Kidney glomerular epithelial cell (primary cell): Measurements from ENCODE around the gene SSPN.
A peak's percentile ranks its signal among the peaks of the same experiment; 100 is the strongest.

ENCODE experiments used
- DNase-seq: peaks from one replicate; lab custom pipeline; 2025; lab: John Stamatoyannopoulos, UW

Gene SSPN

GRCh38 chr12:26195250-26195640, at the start of gene SSPN:
Gene SSPN, plus strand, starts transcription at chr12:26195573. Its CDS starts 100 bp downstream, at chr12:26195673.
- peak; percentile 18 for DNase-seq

DNA sequence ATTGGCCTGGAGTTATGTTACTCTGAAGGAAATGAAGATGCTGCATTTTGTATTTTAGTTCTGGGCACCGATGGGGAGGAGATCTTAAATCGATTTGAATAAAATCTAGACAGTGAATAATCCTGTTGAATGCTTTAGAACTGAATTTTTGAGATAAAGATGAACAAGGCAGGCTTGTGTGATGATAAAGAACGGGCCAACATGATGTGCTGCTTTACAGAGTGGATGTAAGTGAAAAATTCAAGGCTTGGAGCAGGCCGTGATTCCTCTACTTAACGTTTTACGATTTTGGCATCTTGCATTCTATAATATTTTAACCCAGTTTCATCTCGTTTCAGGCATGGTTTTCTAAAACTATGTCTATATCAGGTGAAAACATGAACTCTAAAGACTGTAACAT, 47.1 kb upstream of the SSPN start:
- DNase-seq = no peak

GRCh38 chr12:26149968-26150500, 45.3 kb upstream of the SSPN start:
- no peak for DNase-seq

GRCh38 chr12:26150736-26151450, 44.5 kb upstream of the SSPN start:
- DNase-seq = peak; percentile 73

DNA sequence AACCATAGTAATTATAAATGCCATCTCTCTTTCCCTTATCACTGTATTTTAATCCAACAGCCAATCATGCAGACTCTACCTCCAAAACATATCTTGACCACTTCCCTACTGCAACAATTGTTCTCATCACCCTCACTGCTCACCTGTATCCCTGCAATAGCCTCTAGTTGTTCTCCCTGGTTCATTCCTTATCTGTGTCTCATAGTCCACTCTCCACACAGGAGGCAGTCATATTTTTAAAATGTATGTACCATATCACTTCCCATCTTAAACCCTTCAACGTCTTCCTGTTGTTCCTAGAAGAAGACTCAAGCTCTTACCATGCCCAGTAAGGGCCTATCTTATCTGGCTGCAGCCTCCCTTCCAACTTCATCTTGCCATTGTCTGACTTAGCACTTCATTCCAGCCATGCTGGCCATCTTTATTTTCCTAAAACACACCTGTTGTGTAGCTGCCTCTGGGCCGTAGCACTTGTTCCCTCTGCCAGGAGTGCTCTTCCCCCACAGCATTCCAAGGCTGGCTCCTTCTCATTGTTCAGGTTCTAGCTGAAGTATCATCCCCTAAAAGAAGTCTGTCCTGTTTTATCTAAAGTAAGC, 42.8 kb upstream of the SSPN start:
- DNase-seq = no peak

- DNase-seq = peak; percentile 97
Measured at GRCh38 chr12:26153421-26154154, 41.8 kb upstream of the SSPN start.

DNA sequence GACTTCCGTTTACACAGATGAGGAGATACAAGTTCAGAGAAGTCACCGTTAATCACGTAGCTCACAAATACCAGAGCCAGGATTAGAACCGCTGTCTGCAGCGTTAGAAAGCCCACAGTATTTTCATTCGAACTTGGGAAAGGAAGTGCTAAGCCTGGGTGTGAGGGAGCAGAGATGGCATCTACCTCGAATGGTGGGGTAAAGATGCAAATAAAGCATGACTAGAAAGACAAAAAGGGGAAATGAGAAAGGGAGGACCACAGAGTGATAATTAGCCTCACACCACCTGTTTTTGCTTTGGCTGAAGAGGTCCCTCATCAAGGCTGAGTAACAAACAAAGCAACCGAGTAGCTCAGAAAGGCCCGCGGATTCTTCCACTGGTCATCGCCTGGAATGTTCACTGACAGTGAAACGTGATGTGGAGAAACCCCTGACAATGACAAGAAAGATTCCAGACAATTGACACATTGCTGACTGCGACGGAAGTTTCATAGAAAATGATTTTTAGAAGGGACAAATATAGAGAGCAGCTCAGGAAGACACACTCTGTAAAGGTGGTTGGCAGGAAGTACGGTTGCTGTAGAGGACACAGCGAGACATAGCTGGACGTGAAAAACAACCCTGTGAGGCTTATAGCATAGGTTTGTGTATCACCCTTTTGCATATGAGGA, 39.0 kb upstream of the SSPN start:
- DNase-seq = no peak

DNA sequence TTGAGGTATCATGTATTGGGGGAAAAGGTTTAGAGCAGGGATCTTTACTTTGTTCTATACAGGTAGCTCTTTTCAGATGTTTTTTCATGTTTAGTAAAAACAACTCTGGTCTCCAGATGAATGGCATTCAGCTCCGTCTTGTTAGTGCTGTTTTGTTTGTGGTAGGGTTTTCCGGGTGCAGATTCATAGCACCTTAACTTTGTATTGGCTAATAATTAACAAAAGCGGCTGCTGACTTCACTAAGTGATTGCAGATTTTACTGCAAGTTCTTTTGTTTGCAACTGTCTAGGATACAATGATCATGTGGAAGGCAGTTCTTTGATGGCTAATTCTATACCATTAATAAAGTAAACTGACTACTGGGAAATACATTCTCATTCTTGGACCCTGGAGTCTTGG, 38.4 kb upstream of the SSPN start:
- peak; percentile 30 for DNase-seq

DNA sequence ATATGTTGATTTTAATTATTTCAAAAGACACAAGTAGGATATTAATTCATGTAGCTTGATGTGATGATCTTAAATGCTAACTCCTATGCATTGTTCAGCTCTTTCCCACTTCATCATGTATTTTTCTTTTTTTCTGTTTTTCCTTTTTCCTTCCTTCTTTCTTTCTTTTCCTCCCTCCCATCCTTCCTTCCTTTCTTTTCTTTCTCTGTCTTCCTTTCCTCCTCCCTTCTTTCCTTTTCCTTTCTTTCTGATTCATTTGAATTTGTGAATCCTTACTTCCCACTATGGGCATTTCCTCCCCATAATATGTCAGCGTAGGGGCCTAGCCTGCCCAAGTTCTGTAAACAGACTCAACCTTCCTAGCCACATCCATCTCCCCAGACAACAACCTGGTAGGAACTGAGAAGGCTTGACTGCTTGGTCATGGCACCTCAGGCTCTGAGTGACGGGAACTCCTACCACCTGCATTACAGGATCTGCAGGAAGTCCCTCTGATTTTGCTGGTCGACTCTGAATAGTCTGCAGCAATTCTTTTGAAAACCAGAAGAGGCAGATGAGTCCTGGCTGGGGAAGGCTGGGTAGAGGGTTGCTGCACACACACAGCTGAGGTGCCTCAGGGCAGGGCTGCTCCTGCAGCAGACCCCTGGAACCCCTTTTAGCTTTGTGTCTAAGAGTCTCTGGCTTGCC, 37.2 kb upstream of the SSPN start:
- DNase-seq = no peak

DNA sequence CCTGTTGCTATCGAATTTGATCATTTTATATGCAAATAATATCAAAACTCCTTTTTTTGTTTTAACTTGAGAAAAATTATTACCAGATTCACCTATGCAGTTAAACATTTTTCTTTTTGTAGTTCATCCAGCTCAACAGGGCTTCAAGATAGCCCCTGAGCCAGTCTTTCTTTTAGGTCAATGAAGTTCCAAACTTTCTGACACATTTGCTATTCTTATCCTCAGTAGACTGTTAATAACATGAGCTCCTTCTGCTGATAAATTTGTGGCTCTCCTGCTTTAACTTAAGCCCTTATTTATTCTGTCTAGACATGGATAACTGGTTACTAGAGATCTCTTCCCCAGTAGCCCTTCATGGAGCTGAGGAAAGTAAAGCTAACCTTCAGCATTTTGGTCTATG, 33.2 kb upstream of the SSPN start:
- no peak for DNase-seq

DNA sequence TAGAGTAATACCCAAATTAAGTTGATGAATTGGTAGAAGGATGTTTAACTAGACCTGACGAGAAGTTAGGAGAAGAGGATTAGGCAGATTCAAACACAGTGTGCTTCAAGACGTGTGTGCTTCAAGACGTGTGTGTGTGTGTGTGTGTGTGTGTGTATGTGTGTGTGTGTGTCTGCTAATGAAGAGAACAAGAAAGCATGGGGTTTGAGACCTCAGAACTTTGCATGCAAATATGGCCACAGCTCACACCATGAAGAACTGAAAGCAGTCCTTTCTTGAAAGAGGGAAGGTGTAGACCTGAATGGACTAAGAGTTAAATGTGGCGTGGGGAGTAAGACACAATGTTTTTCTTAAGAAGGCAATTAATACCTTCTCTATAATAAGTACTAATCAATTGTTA, 32.5 kb upstream of the SSPN start:
- DNase-seq = no peak

- DNase-seq = peak; percentile 24
Measured at GRCh38 chr12:26164118-26164517, 31.3 kb upstream of the SSPN start.

- DNase-seq = no peak
Measured at GRCh38 chr12:26172013-26172412, 23.4 kb upstream of the SSPN start.

DNA sequence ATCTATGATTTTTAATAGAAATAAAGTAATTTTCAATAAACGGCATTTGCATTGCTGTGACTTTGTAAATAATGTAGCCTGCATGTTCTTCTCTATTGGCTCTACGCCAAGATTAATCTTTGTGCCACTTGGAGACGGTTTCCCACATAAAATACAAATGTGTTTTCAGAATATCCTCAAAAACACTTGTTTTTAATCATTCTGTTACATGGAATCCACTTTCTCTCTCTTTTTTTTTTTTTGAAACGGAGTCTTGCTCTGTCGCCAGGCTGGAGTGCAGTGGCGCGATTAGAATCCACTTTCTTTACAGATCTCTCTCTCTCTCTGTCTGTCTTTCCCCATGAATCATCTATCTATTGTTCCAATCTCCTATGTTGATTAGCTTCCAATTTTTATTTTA, 22.8 kb upstream of the SSPN start:
- no peak for DNase-seq

DNA sequence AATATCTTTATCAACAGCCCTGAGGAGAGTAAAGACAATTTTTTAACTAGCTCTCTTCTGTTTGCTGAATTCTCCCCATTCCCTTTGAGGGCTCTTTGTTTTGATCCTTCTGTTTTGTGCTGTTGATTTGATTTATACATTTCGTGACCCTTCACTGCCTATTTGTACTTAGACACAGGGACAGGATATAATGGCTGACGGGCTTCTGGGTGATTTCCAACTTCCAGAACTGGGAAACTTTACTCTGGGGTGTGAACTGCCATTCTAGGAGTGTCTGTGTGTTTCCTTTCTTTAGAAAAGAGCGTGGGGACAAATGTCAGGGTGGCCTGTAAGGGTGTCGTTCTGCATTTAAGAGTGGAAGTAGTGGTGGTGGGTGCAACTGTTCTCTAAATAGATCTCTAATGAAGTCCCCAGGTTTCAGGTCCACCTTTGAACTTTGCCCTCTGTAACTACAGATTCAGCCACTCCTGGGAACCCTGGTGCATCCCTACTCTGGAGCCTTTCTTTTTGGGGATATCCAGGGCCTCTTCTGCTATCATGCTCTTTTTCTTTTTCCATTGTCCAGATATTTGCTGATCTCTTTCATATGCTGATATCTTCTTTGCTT, 22.3 kb upstream of the SSPN start:
- no peak for DNase-seq

GRCh38 chr12:26176725-26177124, 18.6 kb upstream of the SSPN start:
- no peak for DNase-seq

DNA sequence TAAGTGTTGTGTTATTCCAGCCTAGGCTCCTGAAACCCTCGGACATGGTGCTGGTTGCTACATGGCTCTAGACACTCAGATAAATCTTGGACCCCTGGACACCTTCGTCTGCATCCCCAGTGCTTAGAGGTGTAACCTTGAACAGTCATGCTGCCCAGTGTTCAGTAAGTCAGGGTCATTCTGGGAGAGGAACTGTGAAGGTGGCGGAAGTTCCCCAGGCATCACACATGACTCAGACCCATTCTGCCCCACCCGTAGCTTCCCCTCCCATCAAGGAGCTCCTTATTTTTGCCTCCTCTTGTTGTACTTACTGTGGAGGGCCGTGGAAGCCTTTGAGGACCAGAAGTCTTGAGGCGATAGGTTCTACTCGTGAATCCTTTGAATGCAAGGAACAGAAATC, 18.1 kb upstream of the SSPN start:
- DNase-seq = no peak

DNA sequence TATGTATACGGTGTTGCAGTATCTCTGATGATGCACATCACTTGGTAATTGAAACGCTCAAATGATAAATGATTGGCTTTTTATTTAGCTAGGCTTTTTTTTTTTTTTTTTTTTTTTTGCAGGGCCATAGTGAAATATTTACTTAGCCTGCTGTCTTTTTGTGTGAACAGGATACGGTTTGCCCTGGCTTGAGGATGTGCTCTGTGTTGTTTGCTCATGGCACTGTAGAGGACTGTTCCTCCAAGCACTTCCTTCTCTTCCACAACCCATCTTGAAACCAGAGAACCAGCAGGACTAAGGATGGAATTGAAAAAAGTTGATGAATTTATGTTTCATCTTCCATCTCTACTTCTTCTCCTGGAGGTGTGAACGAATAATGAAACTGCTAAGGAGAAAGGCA, 15.5 kb upstream of the SSPN start:
- DNase-seq = no peak

- no peak for DNase-seq
Measured at GRCh38 chr12:26182377-26182776, 13.0 kb upstream of the SSPN start.

GRCh38 chr12:26185532-26186320, 9.6 kb upstream of the SSPN start:
- no peak for DNase-seq
